EH (cell line): ENCODE results near the gene ATP2A3.
A peak's percentile ranks its signal among the peaks of the same experiment; 100 is the strongest.
"Not testable (repeated sequence)": the region's sequence is repeated elsewhere in the genome, so short reads cannot be mapped to it uniquely, and the experiment has no call there.

ENCODE experiments used
- DNase-seq: peaks from one replicate; pipeline ENCODE4 v3.0.0-alpha.2; 2015; ENCODE audit warnings: low read depth

Gene ATP2A3

GRCh38 chr17:3991699-3992098, 27.5 kb upstream of the ATP2A3 start:
- not testable (repeated sequence) for DNase-seq

- DNase-seq = peak; percentile 16
These were observed 26.3 kb upstream of the ATP2A3 start for GRCh38 chr17:3990386-3991127.

DNA sequence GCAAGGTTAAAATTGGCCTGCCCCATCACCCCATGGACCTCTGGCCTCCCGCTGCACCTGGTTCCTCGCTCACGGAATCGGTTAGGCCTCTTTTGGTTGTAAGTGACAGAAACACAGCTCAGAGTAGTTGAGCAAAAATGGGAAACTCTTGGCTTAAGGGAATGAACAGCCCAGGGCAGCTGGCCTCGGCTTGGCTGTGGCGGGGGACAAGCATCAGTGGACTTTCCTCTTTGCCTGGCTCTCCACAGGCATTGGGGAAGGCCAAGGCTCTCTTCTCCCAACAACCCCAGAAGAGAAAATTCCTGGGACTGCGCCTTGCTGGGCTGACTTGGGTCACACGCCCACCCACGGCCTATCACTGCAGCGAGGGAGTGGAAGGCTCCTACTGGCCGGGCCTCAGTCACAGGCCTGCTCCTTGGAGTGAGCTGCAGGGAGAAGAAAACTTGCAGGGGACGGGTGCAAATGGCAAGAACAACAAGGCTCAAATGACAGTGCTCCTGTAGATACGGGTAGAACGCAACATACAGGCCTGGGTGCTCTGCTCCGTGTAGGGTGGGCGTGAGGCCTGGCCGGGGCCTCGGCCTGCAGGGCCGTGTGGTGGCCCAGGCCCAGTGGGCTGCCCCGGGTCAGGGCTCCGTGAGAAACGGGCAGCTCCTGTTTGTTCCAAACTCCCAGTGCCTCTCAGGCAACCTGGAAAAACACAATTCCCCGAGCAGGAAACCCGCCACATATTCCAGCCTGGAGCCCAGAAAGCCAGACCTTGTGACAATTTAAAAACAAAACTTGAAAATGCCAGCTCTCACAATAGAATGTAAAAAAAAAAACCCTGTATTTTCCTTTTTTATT, 25.0 kb upstream of the ATP2A3 start:
- DNase-seq = no peak

DNA sequence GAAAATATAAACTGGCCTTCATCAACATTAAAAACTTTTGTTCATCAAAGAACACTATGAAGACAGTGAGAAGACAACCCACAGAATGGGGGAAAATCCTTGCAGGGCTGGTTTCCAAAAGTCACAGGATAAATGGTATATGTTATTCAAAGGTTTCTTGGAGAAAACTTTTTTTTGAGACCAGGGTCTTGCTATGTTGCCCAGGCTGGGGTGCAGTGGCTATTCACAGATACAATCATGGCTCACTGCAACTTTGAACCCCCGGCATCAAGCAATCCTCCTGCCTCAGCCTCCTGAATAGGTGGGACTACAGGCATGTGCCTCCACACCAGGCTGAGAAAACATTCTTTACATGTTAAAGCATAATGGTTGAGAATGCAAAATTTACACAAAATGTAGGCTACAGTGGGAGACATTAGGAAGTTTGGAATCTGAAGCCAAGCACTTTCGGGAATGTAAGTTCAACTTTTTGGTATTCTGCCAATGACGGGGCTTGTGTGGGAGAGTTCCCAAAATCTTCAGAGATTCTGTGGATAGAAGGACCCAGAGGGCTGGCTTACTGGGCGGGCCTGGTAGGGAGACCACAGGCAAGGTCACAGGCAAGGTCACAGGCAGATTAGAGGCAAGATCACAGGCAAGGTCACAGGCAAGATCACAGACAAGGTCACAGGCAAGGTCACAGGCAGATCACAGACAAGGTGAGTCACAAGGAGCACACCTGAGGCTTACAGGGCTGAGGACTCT, 24.2 kb upstream of the ATP2A3 start:
- peak; percentile 46 for DNase-seq

GRCh38 chr17:3986939-3987335, 22.7 kb upstream of the ATP2A3 start:
- DNase-seq = no peak

- DNase-seq = no peak
These were observed 22.2 kb upstream of the ATP2A3 start for GRCh38 chr17:3986270-3986938.

- DNase-seq = no peak
These were observed 21.6 kb upstream of the ATP2A3 start for GRCh38 chr17:3985846-3986245.

GRCh38 chr17:3983606-3984484, 19.6 kb upstream of the ATP2A3 start:
- peak; percentile 74 for DNase-seq

- no peak for DNase-seq
These were observed 18.3 kb upstream of the ATP2A3 start for GRCh38 chr17:3982541-3983017.

DNA sequence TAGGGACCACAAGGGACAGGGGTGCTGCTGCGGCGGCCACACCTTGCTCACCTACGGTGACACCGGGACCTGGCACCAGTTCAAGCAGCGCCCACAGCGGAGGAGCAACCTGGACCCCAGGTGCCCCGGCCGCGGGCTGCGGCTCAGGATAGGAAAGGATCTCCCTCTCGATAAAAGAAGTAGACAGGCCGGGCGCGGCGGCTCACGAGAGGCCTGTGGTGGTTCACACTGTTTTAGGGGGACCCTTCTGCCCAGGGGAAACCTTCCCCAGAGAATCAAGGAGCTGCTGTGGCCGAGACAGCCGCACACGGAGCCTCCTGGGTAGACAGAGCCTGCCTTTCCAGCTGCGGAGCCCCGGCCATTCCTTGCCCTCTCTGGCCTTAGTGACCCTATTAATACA, 17.9 kb upstream of the ATP2A3 start:
- no peak for DNase-seq

GRCh38 chr17:3981455-3981854, 17.2 kb upstream of the ATP2A3 start:
- DNase-seq = no peak

- DNase-seq = no peak
These were observed 16.3 kb upstream of the ATP2A3 start for GRCh38 chr17:3980381-3981014.

DNA sequence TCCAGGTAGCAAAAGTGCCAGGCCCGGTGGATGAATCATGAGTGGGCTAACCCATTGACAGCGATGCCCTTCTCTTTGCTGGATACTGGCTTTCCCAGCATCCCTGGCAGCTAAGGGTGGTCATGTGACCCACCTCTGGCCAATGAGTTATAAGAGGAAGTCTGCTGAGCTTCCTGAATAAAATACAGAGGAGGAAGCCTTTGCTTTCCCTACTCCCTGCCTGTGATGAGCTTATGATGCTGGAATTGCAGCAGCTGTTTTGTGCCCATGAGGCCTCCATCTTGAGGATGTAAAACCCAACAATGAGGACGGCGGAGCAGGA, 15.0 kb upstream of the ATP2A3 start:
- no peak for DNase-seq

- peak; percentile 36 for DNase-seq
These were observed 14.4 kb upstream of the ATP2A3 start for GRCh38 chr17:3978421-3979289.

- no peak for DNase-seq
These were observed 13.2 kb upstream of the ATP2A3 start for GRCh38 chr17:3977387-3977786.

DNA sequence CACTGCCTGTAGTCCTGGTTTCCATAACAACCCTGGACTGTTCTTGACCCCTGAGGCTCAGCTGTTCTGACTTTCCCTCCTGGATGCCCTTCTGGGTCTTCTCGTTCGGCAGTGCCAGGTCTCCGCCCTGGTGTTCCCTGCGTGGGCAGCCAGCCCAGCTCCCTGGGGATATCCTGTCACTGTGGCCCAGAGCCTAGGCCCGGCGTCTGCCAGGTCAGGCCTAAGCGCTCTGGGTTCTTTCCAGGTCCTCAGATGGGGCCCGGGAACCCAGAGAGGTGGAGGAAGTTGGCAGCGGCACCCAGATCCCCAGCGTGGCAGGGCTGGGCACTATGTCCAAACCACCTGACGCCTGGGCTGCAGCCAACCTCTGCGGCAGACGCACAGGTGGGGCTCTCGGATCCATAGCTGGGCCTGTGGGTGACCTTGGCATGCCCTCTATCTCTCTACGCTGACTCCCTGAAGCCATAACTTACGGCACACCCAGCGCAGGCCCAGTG, 12.5 kb upstream of the ATP2A3 start:
- DNase-seq = no peak

GRCh38 chr17:3974980-3975379, 10.7 kb upstream of the ATP2A3 start:
- DNase-seq = no peak

GRCh38 chr17:3974138-3974687, 10.0 kb upstream of the ATP2A3 start:
- DNase-seq = no peak

- DNase-seq = no peak
These were observed 9.4 kb upstream of the ATP2A3 start for GRCh38 chr17:3973495-3974137.
